IMR-90 (cell line): ENCODE measurements around the gene SDCCAG8. TPM values are rescaled to one million over a fixed set of nuclear protein-coding genes. Genes with fewer than 3 reads are reported as not detected.

Source experiments
- ATAC-seq: fragments of 200-7000 bp; cut with Tn5 transposase; 2 replicates; pipeline ENCODE4 v1.9.1; 2020; ENCODE audit warnings: low read depth, mild to moderate bottlenecking, moderate library complexity
- BruUV-seq: library from RNA; stranded (reverse); fragments of 400-500 nt; replicated peaks from 2 replicates; lab custom pipeline; 2021; lab: Mats Ljungman, UMichigan
- CTCF ChIA-PET: fragments of 300-600 bp; formaldehyde crosslinking; extraction: SDS; loops from one replicate; lab custom pipeline; 2021; ENCODE audit warnings: antibody characterized with exemption; lab: Yijun Ruan, JAX
- POLR2A ChIA-PET: fragments of 300-600 bp; sonication (Branson Sonifier 250); formaldehyde crosslinking; loops from one replicate; lab custom pipeline; 2022; ENCODE audit warnings: antibody characterized with exemption; ENCODE audit not compliant: unreplicated experiment; lab: Charles Lee
- DNase-seq: peaks from one replicate; pipeline ENCODE4 v3.0.0; 2013
- H2AFZ ChIP-seq: replicated peaks from 2 replicates; pipeline ENCODE3; 2013; ENCODE audit warnings: low read length, mild to moderate bottlenecking; ENCODE audit not compliant: poor library complexity
- H2AK5ac ChIP-seq: 2 replicates; pipeline ENCODE4 v1.6.1; 2013; ENCODE audit warnings: low read depth, low read length, inconsistent platforms
- H2AK9ac ChIP-seq: replicated peaks from 2 replicates; pipeline ENCODE3; 2013; ENCODE audit warnings: mild to moderate bottlenecking, low read depth, low read length, moderate library complexity; ENCODE audit not compliant: poor library complexity
- H2BK120ac ChIP-seq: 2 replicates; pipeline ENCODE4 v1.6.1; 2013; ENCODE audit warnings: low read depth, low read length, inconsistent platforms
- H2BK15ac ChIP-seq: 3 replicates; pipeline ENCODE4 v1.6.1; 2013; ENCODE audit warnings: low read depth, low read length, inconsistent platforms
- H2BK20ac ChIP-seq: 2 replicates; pipeline ENCODE4 v1.6.1; 2013; ENCODE audit warnings: low read depth, mild to moderate bottlenecking, inconsistent platforms, low read length, moderate library complexity
- H2BK5ac ChIP-seq: 2 replicates; pipeline ENCODE4 v1.6.1; 2013; ENCODE audit warnings: mild to moderate bottlenecking, low read depth, low read length, inconsistent platforms; ENCODE audit not compliant: poor library complexity, severe bottlenecking
- H3K14ac ChIP-seq: replicated peaks from 2 replicates; pipeline ENCODE4 v1.6.1; 2013; ENCODE audit warnings: low read depth, low read length, inconsistent platforms
- H3K18ac ChIP-seq: 2 replicates; pipeline ENCODE4 v1.6.1; 2013; ENCODE audit warnings: low read depth, low read length, control low read depth
- H3K23ac ChIP-seq: 2 replicates; pipeline ENCODE4 v1.6.1; 2013; ENCODE audit warnings: low read depth, low read length, inconsistent platforms
- H3K27ac ChIP-seq: 2 replicates; pipeline ENCODE4 v1.5.1; 2013; ENCODE audit warnings: mild to moderate bottlenecking, control low read depth, low read length; ENCODE audit not compliant: insufficient read depth
- H3K27me3 ChIP-seq: 2 replicates; pipeline ENCODE4 v1.6.1; 2013; ENCODE audit warnings: low read length; ENCODE audit not compliant: control insufficient read depth, insufficient read depth
- H3K36me3 ChIP-seq: 2 replicates; pipeline ENCODE4 v1.6.1; 2013; ENCODE audit warnings: low read length, mixed read lengths; ENCODE audit not compliant: control insufficient read depth, insufficient read depth
- H3K4ac ChIP-seq: 2 replicates; pipeline ENCODE4 v1.6.1; 2013; ENCODE audit warnings: low read depth, low read length, inconsistent platforms
- H3K4me1 ChIP-seq: 2 replicates; pipeline ENCODE4 v1.6.1; 2013; ENCODE audit warnings: low read length, mixed read lengths; ENCODE audit not compliant: control insufficient read depth, insufficient read depth
- H3K4me2 ChIP-seq: 2 replicates; pipeline ENCODE4 v1.6.1; 2013; ENCODE audit warnings: low read depth, mild to moderate bottlenecking, control low read depth, low read length, moderate library complexity
- H3K4me3 ChIP-seq: 2 replicates; pipeline ENCODE4 v1.5.1; 2013; ENCODE audit warnings: low read depth, mild to moderate bottlenecking, control low read depth, low read length, moderate library complexity; ENCODE audit not compliant: insufficient read depth
- H3K56ac ChIP-seq: 2 replicates; pipeline ENCODE4 v1.6.1; 2013; ENCODE audit warnings: low read length, inconsistent platforms; ENCODE audit not compliant: insufficient read depth; ENCODE audit errors: extremely low read depth
- H3K79me1 ChIP-seq, 2 experiments: 2 replicates each; pipeline ENCODE4 v1.6.1; 2013; ENCODE audit warnings: low read length in 2 of 2, inconsistent platforms in 1 of 2, low read depth in 1 of 2
- H3K9ac ChIP-seq: 2 replicates; pipeline ENCODE4 v1.6.1; 2013; ENCODE audit warnings: low read depth, low read length, control low read depth
- H3K9me1 ChIP-seq: 2 replicates; pipeline ENCODE4 v1.6.1; 2013; ENCODE audit warnings: low read length, inconsistent platforms; ENCODE audit not compliant: insufficient read depth
- H3K9me3 ChIP-seq: 2 replicates; pipeline ENCODE4 v1.6.1; 2013; ENCODE audit warnings: low read length; ENCODE audit not compliant: control insufficient read depth, insufficient read depth
- H4K20me1 ChIP-seq: 2 replicates; pipeline ENCODE4 v1.6.1; 2013; ENCODE audit warnings: low read length, inconsistent platforms; ENCODE audit not compliant: insufficient read depth
- H4K5ac ChIP-seq: 2 replicates; pipeline ENCODE4 v1.6.1; 2013; ENCODE audit warnings: mild to moderate bottlenecking, low read depth, low read length, control low read depth
- H4K8ac ChIP-seq, 2 experiments: 2 replicates each; pipeline ENCODE4 v1.6.1; 2013; ENCODE audit warnings: low read depth in 2 of 2, low read length in 2 of 2, control low read depth in 1 of 2, inconsistent platforms in 1 of 2
- H4K91ac ChIP-seq: 2 replicates; pipeline ENCODE4 v1.6.1; 2013; ENCODE audit warnings: low read depth, low read length, inconsistent platforms; ENCODE audit not compliant: insufficient read depth
- BHLHE40 ChIP-seq: fragments of 150-350 bp; IDR thresholded peaks from 2 replicates; pipeline ENCODE4 v1.6.1; 2016; ENCODE audit warnings: mild to moderate bottlenecking, low read depth, low read length
- CEBPB ChIP-seq: IDR thresholded peaks from 2 replicates; pipeline ENCODE4 v1.6.1; 2012; ENCODE audit warnings: low read depth, low read length, improper control_type of control experiment
- CHD1 ChIP-seq: IDR thresholded peaks from 2 replicates; pipeline ENCODE4 v1.6.1; 2012; ENCODE audit warnings: low read depth, low read length, improper control_type of control experiment
- FOS ChIP-seq: fragments of 150-350 bp; IDR thresholded peaks from 2 replicates; pipeline ENCODE4 v1.6.1; 2016; ENCODE audit warnings: low read depth, low read length
- MAFK ChIP-seq: IDR thresholded peaks from 2 replicates; pipeline ENCODE4 v1.6.1; 2012; ENCODE audit warnings: low read depth, low read length, improper control_type of control experiment
- MAZ ChIP-seq: IDR thresholded peaks from 2 replicates; pipeline ENCODE4 v1.6.1; 2012; ENCODE audit warnings: low read depth, mild to moderate bottlenecking, low read length, improper control_type of control experiment, moderate library complexity, borderline replicate concordance
- MXI1 ChIP-seq: IDR thresholded peaks from 2 replicates; pipeline ENCODE4 v1.6.1; 2012; ENCODE audit warnings: low read depth, mild to moderate bottlenecking, low read length, moderate library complexity, borderline replicate concordance
- NFE2L2 ChIP-seq: fragments of 150-350 bp; IDR thresholded peaks from 2 replicates; pipeline ENCODE4 v1.6.1; 2016; ENCODE audit warnings: low read depth, mild to moderate bottlenecking, low read length
- POLR2A ChIP-seq: IDR thresholded peaks from 2 replicates; pipeline ENCODE4 v1.6.1; 2012; ENCODE audit warnings: mild to moderate bottlenecking, low read depth, low read length
- RCOR1 ChIP-seq: IDR thresholded peaks from 2 replicates; pipeline ENCODE4 v1.6.1; 2012; ENCODE audit warnings: mild to moderate bottlenecking, low read length, improper control_type of control experiment; ENCODE audit not compliant: insufficient replicate concordance
- RFX5 ChIP-seq: IDR thresholded peaks from 2 replicates; pipeline ENCODE4 v1.8.0; 2012; ENCODE audit warnings: low read depth, mild to moderate bottlenecking, low read length, moderate library complexity
- SMC3 ChIP-seq: fragments of 150-350 bp; IDR thresholded peaks from 2 replicates; pipeline ENCODE4 v1.6.1; 2016; ENCODE audit warnings: low read depth, mild to moderate bottlenecking, antibody characterized with exemption, low read length, moderate library complexity
- WGBS, 2 experiments: methylation state at CpG; one replicate each; pipeline versions ENCODE4 v1.1.5 to v1.1.7; 2013; ENCODE audit warnings: missing lambda C conversion rate in 2 of 2; ENCODE audit not compliant: insufficient read length in 1 of 2; ENCODE audit errors: extremely low coverage in 2 of 2; 5-methylcytosine and 5-hydroxymethylcytosine counted together
- dilution Hi-C: fragments of 300-500 bp; cut with HindIII; formaldehyde crosslinking; loops from one replicate; pipeline ENCODE4 v1.14.3; 2018; ENCODE audit warnings: low sequenced_read_pairs; ENCODE audit not compliant: unreplicated experiment
- in situ Hi-C: fragments of 300-500 bp; cut with MboI; formaldehyde crosslinking; loops from 3 replicates; pipeline ENCODE4 v1.14.3; 2019; ENCODE audit warnings: low sequenced_read_pairs, inconsistent platforms, mixed read lengths
- intact Hi-C: fragments of 100-400 bp; cut with micrococcal nuclease; formaldehyde crosslinking; loops from 2 replicates; pipeline ENCODE4 v1.10.0; 2022
- polyA plus RNA-seq, 3 experiments: library from polyadenylated mRNA; depleted of rRNA; stranded (reverse); fragments of >200 nt; gene quantifications; 2 replicates each; pipeline ENCODE4 v1.2.3, GENCODE V29; 2012; ENCODE audit warnings: low replicate concordance in 1 of 3
- total RNA-seq: library from RNA; depleted of rRNA; stranded (reverse); fragments of >200 nt; gene quantifications from 2 replicates; pipeline ENCODE4 v1.2.3, GENCODE V29; 2012
- TF ChIP-seq, protein P1 (sequence below): conservative IDR thresholded peaks from 2 replicates; pipeline ENCODE4 v1.5.1; 2012; ENCODE audit warnings: mild to moderate bottlenecking, low read depth, low read length, improper control_type of control experiment

SDCCAG8 gene
- total and polyA plus RNA-seq, 2 of the 4 experiments (the other 2 are of a cell fraction): 25.2 to 46.8 TPM

- TF ChIP-seq NFE2L2 (no peak), FOS (no peak), BHLHE40 (no peak), CHD1 (no peak), MXI1 (no peak), CEBPB (no peak), RCOR1 (no peak), POLR2A (no peak), MAFK (no peak), RFX5 (no peak), SMC3 (no peak), MAZ (no peak)
- TF ChIP-seq, protein P1, sequence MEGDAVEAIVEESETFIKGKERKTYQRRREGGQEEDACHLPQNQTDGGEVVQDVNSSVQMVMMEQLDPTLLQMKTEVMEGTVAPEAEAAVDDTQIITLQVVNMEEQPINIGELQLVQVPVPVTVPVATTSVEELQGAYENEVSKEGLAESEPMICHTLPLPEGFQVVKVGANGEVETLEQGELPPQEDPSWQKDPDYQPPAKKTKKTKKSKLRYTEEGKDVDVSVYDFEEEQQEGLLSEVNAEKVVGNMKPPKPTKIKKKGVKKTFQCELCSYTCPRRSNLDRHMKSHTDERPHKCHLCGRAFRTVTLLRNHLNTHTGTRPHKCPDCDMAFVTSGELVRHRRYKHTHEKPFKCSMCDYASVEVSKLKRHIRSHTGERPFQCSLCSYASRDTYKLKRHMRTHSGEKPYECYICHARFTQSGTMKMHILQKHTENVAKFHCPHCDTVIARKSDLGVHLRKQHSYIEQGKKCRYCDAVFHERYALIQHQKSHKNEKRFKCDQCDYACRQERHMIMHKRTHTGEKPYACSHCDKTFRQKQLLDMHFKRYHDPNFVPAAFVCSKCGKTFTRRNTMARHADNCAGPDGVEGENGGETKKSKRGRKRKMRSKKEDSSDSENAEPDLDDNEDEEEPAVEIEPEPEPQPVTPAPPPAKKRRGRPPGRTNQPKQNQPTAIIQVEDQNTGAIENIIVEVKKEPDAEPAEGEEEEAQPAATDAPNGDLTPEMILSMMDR: no peak
- CTCF ChIA-PET: no interaction called here
- H3K27ac ChIP-seq: no peak overlapping the region
- H3K27me3 ChIP-seq: no peaks in the 10 kb centered on the region
- no peak overlapping the region for H2BK15ac ChIP-seq
- no peak overlapping the region for H4K5ac ChIP-seq
- intact Hi-C loops: no loop called here
- H3K36me3 ChIP-seq: no peaks in the 10 kb centered on the region
- POLR2A ChIA-PET: interaction anchor here (0.6 kb wide), 1 partner anchor 66 kb away, joined by 3 read pairs; no protein-coding TSS in a partner anchor
- BruUV-seq: no TSS peak
- no peak overlapping the region for H2AK5ac ChIP-seq
- H3K4me3 ChIP-seq: no peak overlapping the region
- no peak overlapping the region for H4K91ac ChIP-seq
- in situ Hi-C loops: no loop called here
- no peaks in the 10 kb centered on the region for H3K9me1 ChIP-seq
- H3K14ac ChIP-seq: no peak overlapping the region
- H3K18ac ChIP-seq: no peak overlapping the region
- H2BK120ac ChIP-seq: no peak overlapping the region
- H4K20me1 ChIP-seq: no peaks in the 10 kb centered on the region
- no peak overlapping the region for H3K4me2 ChIP-seq
- no peak overlapping the region for H4K8ac ChIP-seq
- no peak overlapping the region for H2BK5ac ChIP-seq
- H3K9ac ChIP-seq: no peak overlapping the region
- no peak overlapping the region for H3K23ac ChIP-seq
- H3K4ac ChIP-seq: no peak overlapping the region
- H3K79me1 ChIP-seq: no peaks in the 10 kb centered on the region; a peak in 1 of 4 replicates
- dilution Hi-C loops: no loop called here
- no peak overlapping the region for H2BK20ac ChIP-seq
- no peak for DNase-seq
- WGBS, 2 experiments: 100% methylated on average over 1 of the region's 11 CpGs; no CpG with 5 or more reads in 1 of the 2 experiments
- no peaks in the 10 kb centered on the region for H3K4me1 ChIP-seq
- H2AFZ ChIP-seq: no peak overlapping the region
- no peak overlapping the region for H3K56ac ChIP-seq
- no peak overlapping the region for H2AK9ac ChIP-seq
- no peak for ATAC-seq
- no peaks in the 10 kb centered on the region for H3K9me3 ChIP-seq
Observed at GRCh38 chr1:243455760-243456651, 200.2 kb downstream of the SDCCAG8 start.
